OCI-LY7 (cell line): ENCODE data around the gene PTEN. TPM values are rescaled to one million over a fixed set of nuclear protein-coding genes. Genes with fewer than 3 reads are reported as not detected.
A peak's percentile ranks its signal among the peaks of the same experiment; 100 is the strongest.

Experiments
- BruUV-seq: library from RNA; stranded (reverse); fragments of 400-500 nt; replicated peaks from 2 replicates; lab custom pipeline; 2021; lab: Mats Ljungman, UMichigan
- CTCF ChIA-PET: fragments of 300-600 bp; sonication (Branson Sonifier 250); formaldehyde crosslinking; loops from one replicate; lab custom pipeline; 2022; ENCODE audit warnings: antibody characterized with exemption; ENCODE audit not compliant: unreplicated experiment; lab: Charles Lee
- POLR2A ChIA-PET: fragments of 300-600 bp; sonication (Branson Sonifier 250); formaldehyde crosslinking; loops from one replicate; lab custom pipeline; 2022; ENCODE audit warnings: antibody characterized with exemption; lab: Charles Lee
- DNase-seq: peaks from one replicate; pipeline ENCODE4 v3.0.0-alpha.2; 2015; ENCODE audit warnings: low spot score
- H2AFZ ChIP-seq: fragments of 200-600 bp; sonication (generic), shearing (Covaris generic); 2 replicates; pipeline ENCODE4 v1.6.1; 2014; ENCODE audit warnings: mild to moderate bottlenecking, antibody characterized with exemption, low read length, moderate library complexity
- H3K27ac ChIP-seq: fragments of 200-600 bp; sonication (generic); 2 replicates; pipeline ENCODE4 v1.5.1; 2014; ENCODE audit warnings: mixed run types, low read depth, mild to moderate bottlenecking, moderate library complexity, low read length, inconsistent platforms; ENCODE audit not compliant: poor library complexity, severe bottlenecking
- H3K36me3 ChIP-seq: fragments of 200-600 bp; sonication (generic); 2 replicates; pipeline ENCODE4 v1.6.1; 2014; ENCODE audit warnings: mild to moderate bottlenecking, antibody characterized with exemption, low read length, moderate library complexity, mixed read lengths; ENCODE audit not compliant: insufficient read depth
- H3K4me1 ChIP-seq: fragments of 200-600 bp; sonication (generic); 2 replicates; pipeline ENCODE4 v1.5.1; 2014; ENCODE audit warnings: mild to moderate bottlenecking, low read length; ENCODE audit not compliant: insufficient read depth, poor library complexity, severe bottlenecking
- H3K4me2 ChIP-seq: fragments of 200-600 bp; sonication (generic); 2 replicates; pipeline ENCODE4 v1.6.1; 2014; ENCODE audit warnings: mild to moderate bottlenecking, low read length
- H3K4me3 ChIP-seq: fragments of 200-600 bp; sonication (generic); 2 replicates; pipeline ENCODE4 v1.5.1; 2014; ENCODE audit warnings: mild to moderate bottlenecking, low read depth, low read length; ENCODE audit not compliant: poor library complexity, severe bottlenecking
- H3K79me2 ChIP-seq: fragments of 200-600 bp; sonication (generic); 2 replicates; pipeline ENCODE4 v1.6.1; 2016; ENCODE audit warnings: low read depth, mild to moderate bottlenecking, low read length, moderate library complexity, mixed read lengths; ENCODE audit not compliant: insufficient read depth
- H3K9me2 ChIP-seq: fragments of 200-600 bp; sonication (generic); 2 replicates; pipeline ENCODE4 v1.6.1; 2016; ENCODE audit warnings: mild to moderate bottlenecking, low read length, mixed read lengths; ENCODE audit not compliant: insufficient read depth
- H3K9me3 ChIP-seq: fragments of 200-600 bp; sonication (generic); 2 replicates; pipeline ENCODE4 v1.6.1; 2014; ENCODE audit warnings: mild to moderate bottlenecking, mixed run types, low read length, mixed read lengths
- H4K20me1 ChIP-seq: fragments of 200-600 bp; sonication (generic); 2 replicates; pipeline ENCODE4 v1.6.1; 2014; ENCODE audit warnings: mild to moderate bottlenecking, antibody characterized with exemption, low read length, moderate library complexity, mixed read lengths; ENCODE audit not compliant: insufficient read depth
- CTCF ChIP-seq: fragments of 200-600 bp; sonication (generic); conservative IDR thresholded peaks from 2 replicates; pipeline ENCODE4 v1.5.1; 2014; ENCODE audit warnings: mild to moderate bottlenecking, antibody characterized with exemption, low read length, moderate library complexity, mixed read lengths
- EZH2phosphoT487 ChIP-seq: fragments of 200-600 bp; sonication (generic); IDR thresholded peaks from 2 replicates; pipeline ENCODE4 v1.6.1; 2018; ENCODE audit warnings: low read depth, borderline replicate concordance, mild to moderate bottlenecking, mixed run types, antibody characterized with exemption, low read length, moderate library complexity, mixed read lengths
- intact Hi-C: fragments of 100-400 bp; cut with micrococcal nuclease; formaldehyde crosslinking; loops from one replicate; pipeline ENCODE4 v1.10.0; 2022; ENCODE audit not compliant: unreplicated experiment
- total RNA-seq, 2 experiments: library from RNA; depleted of rRNA in 1 of 2; stranded (reverse); fragments of >200 nt in 1 of 2; shearing (Covaris generic) in 1 of 2; gene quantifications; 2 replicates each; pipeline ENCODE4 v1.2.3, GENCODE V29; 2014 to 2022

The PTEN gene
- total RNA-seq, 2 experiments from 2014 or later, result 135 to 173 TPM

DNA sequence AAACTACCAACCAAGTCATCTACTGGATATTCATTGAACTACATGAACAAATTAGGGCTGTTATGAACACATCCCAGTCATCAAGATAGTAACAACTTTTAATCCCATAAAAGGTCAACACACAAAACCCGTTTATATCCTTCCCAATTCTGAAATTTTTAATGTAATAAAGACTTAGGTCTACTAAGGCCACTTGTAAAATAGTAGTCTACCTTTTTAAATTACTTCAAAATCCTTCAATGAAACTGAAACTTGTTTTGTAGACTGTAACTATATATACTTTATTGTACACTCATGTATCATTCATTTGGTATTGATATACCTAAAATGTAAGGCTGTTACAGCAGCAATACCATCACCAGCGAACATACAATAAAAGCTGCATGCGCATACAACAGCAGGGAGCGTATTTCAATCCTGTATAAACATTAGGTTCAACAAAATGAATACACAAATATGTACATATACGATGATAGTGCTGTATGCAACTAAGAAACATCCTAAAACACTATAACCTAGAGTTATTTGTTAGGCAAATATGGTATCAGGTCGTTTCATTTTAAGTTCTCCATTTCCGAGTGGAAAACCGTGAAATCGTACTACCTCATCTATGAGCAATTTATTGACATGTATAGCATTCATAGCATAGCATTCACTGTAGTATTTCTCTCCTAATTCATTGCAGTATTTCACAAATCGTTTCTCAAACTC, 46.4 kb upstream of the PTEN start:
- CTCF ChIA-PET, result no interaction called here
- intact Hi-C loops, result loop anchor here (5.0 kb wide), 3 partner anchors 295 to 1175 kb away; partner anchors contain the start of genes FAS and STAMBPL1
- Histone ChIP-seq H4K20me1 (peaks cover 17% of the 10 kb centered on the region; the same call in 1 of the 2 replicates), H3K4me2 (peak overlapping the region; percentile 76), H2AFZ (peak overlapping the region; percentile 83; the same call in 1 of the 2 replicates), H3K79me2 (peaks cover 58% of the 10 kb centered on the region), H3K9me3 (0 out of 2 replicates have a peak, but pooled peaks cover 3% of the 10 kb centered on the region), H3K9me2 (no peaks in the 10 kb centered on the region), H3K27ac (peak overlapping the region; percentile 79), H3K4me1 (peaks cover 28% of the 10 kb centered on the region), H3K4me3 (peak overlapping the region; percentile 86), H3K36me3 (peaks cover 33% of the 10 kb centered on the region)
- POLR2A ChIA-PET, result interaction anchor here (3.4 to 3.6 kb wide), 2 partner anchors 11 to 569 kb away, joined by 17 to 18 read pairs; no protein-coding TSS in a partner anchor
- no peak for DNase-seq
- BruUV-seq, result no TSS peak
- TF ChIP-seq CTCF (no peak), EZH2phosphoT487 (no peak)

DNA sequence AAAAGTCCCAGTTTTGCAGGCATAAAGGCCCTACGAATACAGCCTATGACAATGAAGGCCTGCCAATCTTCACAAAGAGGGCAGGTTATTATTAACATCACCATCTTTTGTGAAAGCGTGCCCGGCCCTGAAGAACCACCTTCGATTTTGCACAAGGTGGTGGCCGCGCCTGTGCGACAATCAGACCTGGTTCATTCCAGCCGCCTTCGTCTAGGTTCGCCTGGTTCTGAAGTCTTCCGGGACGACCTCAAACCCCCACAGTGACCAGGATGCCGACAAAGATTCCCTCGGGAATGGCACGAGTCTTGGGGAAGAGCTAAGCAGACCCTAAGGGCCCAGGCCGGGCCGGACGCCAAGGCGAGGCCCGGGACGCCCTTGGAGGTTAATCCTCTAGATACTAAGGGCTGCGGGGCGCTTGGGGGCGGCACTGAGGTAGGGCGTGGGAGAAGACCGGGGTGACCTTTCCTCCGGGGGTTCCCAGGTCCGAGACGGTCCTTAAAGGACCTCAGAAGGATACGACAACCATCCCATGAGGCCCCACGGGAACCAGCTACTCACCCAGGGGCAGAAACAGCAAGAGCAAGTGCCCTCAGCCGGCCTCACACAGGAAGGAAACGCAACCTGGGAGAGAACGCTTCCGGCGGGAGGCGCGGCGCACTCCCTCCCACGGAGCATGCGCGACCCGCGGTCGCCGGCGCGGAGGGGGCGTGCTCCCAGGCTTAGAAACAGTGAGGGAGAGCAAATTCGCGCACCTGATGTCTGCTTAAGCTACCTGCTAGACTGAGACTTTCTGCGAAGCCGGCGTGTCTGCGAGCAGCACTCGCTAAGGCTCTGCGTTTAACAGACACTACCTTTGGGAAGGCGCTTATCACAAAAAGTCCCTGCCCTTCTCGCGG, 45.6 kb upstream of the PTEN start, which contains the start of gene ATAD1:
TSS of gene ATAD1 (minus strand) at position 618 of the 896 bp plus-strand sequence. CDS start 3,627 bp downstream, outside the sequence.
- Histone ChIP-seq H3K27ac (peak within 1 kb of the TSS; percentile 79), H3K4me2 (peak within 1 kb of the TSS; percentile 76), H2AFZ (peak within 1 kb of the TSS; percentile 83), H3K36me3 (peaks cover 25% of the 10 kb centered on the region), H3K79me2 (peaks cover 50% of the 10 kb centered on the region), H3K4me3 (peak within 1 kb of the TSS; percentile 86), H4K20me1 (peaks cover 17% of the 10 kb centered on the region; the same call in 1 of the 2 replicates), H3K9me3 (0 out of 2 replicates have a peak, but pooled peaks cover 3% of the 10 kb centered on the region), H3K4me1 (peaks cover 28% of the 10 kb centered on the region), H3K9me2 (no peaks in the 10 kb centered on the region)
- TF ChIP-seq CTCF, result peak; percentile 28; the same call in 1 of the 2 replicates
- no peak for TF ChIP-seq EZH2phosphoT487
- peak; percentile 93 for DNase-seq
- POLR2A ChIA-PET, result interaction anchor here (0.8 to 3.6 kb wide), 9 partner anchors 10 to 568 kb away, joined by 3 to 18 read pairs (median 5); partner anchors contain the start of genes KLLN and PTEN
- CTCF ChIA-PET, result interaction anchor here (0.8 kb wide), 1 partner anchor 40 kb away, joined by 4 read pairs; no protein-coding TSS in a partner anchor
- intact Hi-C loops, result loop anchor here (1.0 to 5.0 kb wide), 5 partner anchors 44 to 1174 kb away; partner anchors contain the start of genes FAS and STAMBPL1
- no TSS peak for BruUV-seq
